IMR-90 (cell line): ENCODE results near the gene LTB4R. TPM values are rescaled to one million over a fixed set of nuclear protein-coding genes. Genes with fewer than 3 reads are reported as not detected.

Experiments used
- ATAC-seq: fragments of 200-7000 bp; cut with Tn5 transposase; 2 replicates; pipeline ENCODE4 v1.9.1; 2020; ENCODE audit warnings: low read depth, mild to moderate bottlenecking, moderate library complexity
- BruUV-seq: library from RNA; stranded (reverse); fragments of 400-500 nt; replicated peaks from 2 replicates; lab custom pipeline; 2021; lab: Mats Ljungman, UMichigan
- CTCF ChIA-PET: fragments of 300-600 bp; formaldehyde crosslinking; extraction: SDS; loops from one replicate; lab custom pipeline; 2021; ENCODE audit warnings: antibody characterized with exemption; lab: Yijun Ruan, JAX
- POLR2A ChIA-PET: fragments of 300-600 bp; sonication (Branson Sonifier 250); formaldehyde crosslinking; loops from one replicate; lab custom pipeline; 2022; ENCODE audit warnings: antibody characterized with exemption; ENCODE audit not compliant: unreplicated experiment; lab: Charles Lee
- DNase-seq: peaks from one replicate; pipeline ENCODE4 v3.0.0; 2013
- H2AFZ ChIP-seq: replicated peaks from 2 replicates; pipeline ENCODE3; 2013; ENCODE audit warnings: low read length, mild to moderate bottlenecking; ENCODE audit not compliant: poor library complexity
- H2AK5ac ChIP-seq: 2 replicates; pipeline ENCODE4 v1.6.1; 2013; ENCODE audit warnings: low read depth, low read length, inconsistent platforms
- H2AK9ac ChIP-seq: replicated peaks from 2 replicates; pipeline ENCODE3; 2013; ENCODE audit warnings: mild to moderate bottlenecking, low read depth, low read length, moderate library complexity; ENCODE audit not compliant: poor library complexity
- H2BK120ac ChIP-seq: 2 replicates; pipeline ENCODE4 v1.6.1; 2013; ENCODE audit warnings: low read depth, low read length, inconsistent platforms
- H2BK15ac ChIP-seq: 3 replicates; pipeline ENCODE4 v1.6.1; 2013; ENCODE audit warnings: low read depth, low read length, inconsistent platforms
- H2BK20ac ChIP-seq: 2 replicates; pipeline ENCODE4 v1.6.1; 2013; ENCODE audit warnings: low read depth, mild to moderate bottlenecking, inconsistent platforms, low read length, moderate library complexity
- H2BK5ac ChIP-seq: 2 replicates; pipeline ENCODE4 v1.6.1; 2013; ENCODE audit warnings: mild to moderate bottlenecking, low read depth, low read length, inconsistent platforms; ENCODE audit not compliant: poor library complexity, severe bottlenecking
- H3K14ac ChIP-seq: replicated peaks from 2 replicates; pipeline ENCODE4 v1.6.1; 2013; ENCODE audit warnings: low read depth, low read length, inconsistent platforms
- H3K18ac ChIP-seq: 2 replicates; pipeline ENCODE4 v1.6.1; 2013; ENCODE audit warnings: low read depth, low read length, control low read depth
- H3K23ac ChIP-seq: 2 replicates; pipeline ENCODE4 v1.6.1; 2013; ENCODE audit warnings: low read depth, low read length, inconsistent platforms
- H3K27ac ChIP-seq: 2 replicates; pipeline ENCODE4 v1.5.1; 2013; ENCODE audit warnings: mild to moderate bottlenecking, control low read depth, low read length; ENCODE audit not compliant: insufficient read depth
- H3K27me3 ChIP-seq: 2 replicates; pipeline ENCODE4 v1.6.1; 2013; ENCODE audit warnings: low read length; ENCODE audit not compliant: control insufficient read depth, insufficient read depth
- H3K36me3 ChIP-seq: 2 replicates; pipeline ENCODE4 v1.6.1; 2013; ENCODE audit warnings: low read length, mixed read lengths; ENCODE audit not compliant: control insufficient read depth, insufficient read depth
- H3K4ac ChIP-seq: 2 replicates; pipeline ENCODE4 v1.6.1; 2013; ENCODE audit warnings: low read depth, low read length, inconsistent platforms
- H3K4me1 ChIP-seq: 2 replicates; pipeline ENCODE4 v1.6.1; 2013; ENCODE audit warnings: low read length, mixed read lengths; ENCODE audit not compliant: control insufficient read depth, insufficient read depth
- H3K4me2 ChIP-seq: 2 replicates; pipeline ENCODE4 v1.6.1; 2013; ENCODE audit warnings: low read depth, mild to moderate bottlenecking, control low read depth, low read length, moderate library complexity
- H3K4me3 ChIP-seq: 2 replicates; pipeline ENCODE4 v1.5.1; 2013; ENCODE audit warnings: low read depth, mild to moderate bottlenecking, control low read depth, low read length, moderate library complexity; ENCODE audit not compliant: insufficient read depth
- H3K56ac ChIP-seq: 2 replicates; pipeline ENCODE4 v1.6.1; 2013; ENCODE audit warnings: low read length, inconsistent platforms; ENCODE audit not compliant: insufficient read depth; ENCODE audit errors: extremely low read depth
- H3K79me1 ChIP-seq, 2 experiments: 2 replicates each; pipeline ENCODE4 v1.6.1; 2013; ENCODE audit warnings: low read length in 2 of 2, inconsistent platforms in 1 of 2, low read depth in 1 of 2
- H3K9ac ChIP-seq: 2 replicates; pipeline ENCODE4 v1.6.1; 2013; ENCODE audit warnings: low read depth, low read length, control low read depth
- H3K9me1 ChIP-seq: 2 replicates; pipeline ENCODE4 v1.6.1; 2013; ENCODE audit warnings: low read length, inconsistent platforms; ENCODE audit not compliant: insufficient read depth
- H3K9me3 ChIP-seq: 2 replicates; pipeline ENCODE4 v1.6.1; 2013; ENCODE audit warnings: low read length; ENCODE audit not compliant: control insufficient read depth, insufficient read depth
- H4K20me1 ChIP-seq: 2 replicates; pipeline ENCODE4 v1.6.1; 2013; ENCODE audit warnings: low read length, inconsistent platforms; ENCODE audit not compliant: insufficient read depth
- H4K5ac ChIP-seq: 2 replicates; pipeline ENCODE4 v1.6.1; 2013; ENCODE audit warnings: mild to moderate bottlenecking, low read depth, low read length, control low read depth
- H4K8ac ChIP-seq, 2 experiments: 2 replicates each; pipeline ENCODE4 v1.6.1; 2013; ENCODE audit warnings: low read depth in 2 of 2, low read length in 2 of 2, control low read depth in 1 of 2, inconsistent platforms in 1 of 2
- H4K91ac ChIP-seq: 2 replicates; pipeline ENCODE4 v1.6.1; 2013; ENCODE audit warnings: low read depth, low read length, inconsistent platforms; ENCODE audit not compliant: insufficient read depth
- BHLHE40 ChIP-seq: fragments of 150-350 bp; IDR thresholded peaks from 2 replicates; pipeline ENCODE4 v1.6.1; 2016; ENCODE audit warnings: mild to moderate bottlenecking, low read depth, low read length
- CEBPB ChIP-seq: IDR thresholded peaks from 2 replicates; pipeline ENCODE4 v1.6.1; 2012; ENCODE audit warnings: low read depth, low read length, improper control_type of control experiment
- CHD1 ChIP-seq: IDR thresholded peaks from 2 replicates; pipeline ENCODE4 v1.6.1; 2012; ENCODE audit warnings: low read depth, low read length, improper control_type of control experiment
- FOS ChIP-seq: fragments of 150-350 bp; IDR thresholded peaks from 2 replicates; pipeline ENCODE4 v1.6.1; 2016; ENCODE audit warnings: low read depth, low read length
- MAFK ChIP-seq: IDR thresholded peaks from 2 replicates; pipeline ENCODE4 v1.6.1; 2012; ENCODE audit warnings: low read depth, low read length, improper control_type of control experiment
- MAZ ChIP-seq: IDR thresholded peaks from 2 replicates; pipeline ENCODE4 v1.6.1; 2012; ENCODE audit warnings: low read depth, mild to moderate bottlenecking, low read length, improper control_type of control experiment, moderate library complexity, borderline replicate concordance
- NFE2L2 ChIP-seq: fragments of 150-350 bp; IDR thresholded peaks from 2 replicates; pipeline ENCODE4 v1.6.1; 2016; ENCODE audit warnings: low read depth, mild to moderate bottlenecking, low read length
- POLR2A ChIP-seq: IDR thresholded peaks from 2 replicates; pipeline ENCODE4 v1.6.1; 2012; ENCODE audit warnings: mild to moderate bottlenecking, low read depth, low read length
- RCOR1 ChIP-seq: IDR thresholded peaks from 2 replicates; pipeline ENCODE4 v1.6.1; 2012; ENCODE audit warnings: mild to moderate bottlenecking, low read length, improper control_type of control experiment; ENCODE audit not compliant: insufficient replicate concordance
- RFX5 ChIP-seq: IDR thresholded peaks from 2 replicates; pipeline ENCODE4 v1.8.0; 2012; ENCODE audit warnings: low read depth, mild to moderate bottlenecking, low read length, moderate library complexity
- SMC3 ChIP-seq: fragments of 150-350 bp; IDR thresholded peaks from 2 replicates; pipeline ENCODE4 v1.6.1; 2016; ENCODE audit warnings: low read depth, mild to moderate bottlenecking, antibody characterized with exemption, low read length, moderate library complexity
- USF2 ChIP-seq: fragments of 150-350 bp; IDR thresholded peaks from 2 replicates; pipeline ENCODE4 v1.6.1; 2017; ENCODE audit warnings: mild to moderate bottlenecking, antibody characterized with exemption, low read length, low read depth
- WGBS, 2 experiments: methylation state at CpG; one replicate each; pipeline versions ENCODE4 v1.1.5 to v1.1.7; 2013; ENCODE audit warnings: missing lambda C conversion rate in 2 of 2; ENCODE audit not compliant: insufficient read length in 1 of 2; ENCODE audit errors: extremely low coverage in 2 of 2; 5-methylcytosine and 5-hydroxymethylcytosine counted together
- dilution Hi-C: fragments of 300-500 bp; cut with HindIII; formaldehyde crosslinking; loops from one replicate; pipeline ENCODE4 v1.14.3; 2018; ENCODE audit warnings: low sequenced_read_pairs; ENCODE audit not compliant: unreplicated experiment
- in situ Hi-C: fragments of 300-500 bp; cut with MboI; formaldehyde crosslinking; loops from 3 replicates; pipeline ENCODE4 v1.14.3; 2019; ENCODE audit warnings: low sequenced_read_pairs, inconsistent platforms, mixed read lengths
- intact Hi-C: fragments of 100-400 bp; cut with micrococcal nuclease; formaldehyde crosslinking; loops from 2 replicates; pipeline ENCODE4 v1.10.0; 2022
- polyA plus RNA-seq, 3 experiments: library from polyadenylated mRNA; depleted of rRNA; stranded (reverse); fragments of >200 nt; gene quantifications; 2 replicates each; pipeline ENCODE4 v1.2.3, GENCODE V29; 2012; ENCODE audit warnings: low replicate concordance in 1 of 3
- total RNA-seq: library from RNA; depleted of rRNA; stranded (reverse); fragments of >200 nt; gene quantifications from 2 replicates; pipeline ENCODE4 v1.2.3, GENCODE V29; 2012
- TF ChIP-seq, protein P1 (sequence below): fragments of 150-350 bp; IDR thresholded peaks from 2 replicates; pipeline ENCODE4 v1.6.1; 2016; ENCODE audit warnings: low read depth, mild to moderate bottlenecking, low read length, moderate library complexity, borderline replicate concordance
- TF ChIP-seq, protein P2 (sequence below): conservative IDR thresholded peaks from 2 replicates; pipeline ENCODE4 v1.5.1; 2012; ENCODE audit warnings: mild to moderate bottlenecking, low read depth, low read length, improper control_type of control experiment

LTB4R gene
- total and polyA plus RNA-seq, 2 of the 4 experiments (the other 2 are of a cell fraction), result 0.18 to 2.3 TPM

DNA sequence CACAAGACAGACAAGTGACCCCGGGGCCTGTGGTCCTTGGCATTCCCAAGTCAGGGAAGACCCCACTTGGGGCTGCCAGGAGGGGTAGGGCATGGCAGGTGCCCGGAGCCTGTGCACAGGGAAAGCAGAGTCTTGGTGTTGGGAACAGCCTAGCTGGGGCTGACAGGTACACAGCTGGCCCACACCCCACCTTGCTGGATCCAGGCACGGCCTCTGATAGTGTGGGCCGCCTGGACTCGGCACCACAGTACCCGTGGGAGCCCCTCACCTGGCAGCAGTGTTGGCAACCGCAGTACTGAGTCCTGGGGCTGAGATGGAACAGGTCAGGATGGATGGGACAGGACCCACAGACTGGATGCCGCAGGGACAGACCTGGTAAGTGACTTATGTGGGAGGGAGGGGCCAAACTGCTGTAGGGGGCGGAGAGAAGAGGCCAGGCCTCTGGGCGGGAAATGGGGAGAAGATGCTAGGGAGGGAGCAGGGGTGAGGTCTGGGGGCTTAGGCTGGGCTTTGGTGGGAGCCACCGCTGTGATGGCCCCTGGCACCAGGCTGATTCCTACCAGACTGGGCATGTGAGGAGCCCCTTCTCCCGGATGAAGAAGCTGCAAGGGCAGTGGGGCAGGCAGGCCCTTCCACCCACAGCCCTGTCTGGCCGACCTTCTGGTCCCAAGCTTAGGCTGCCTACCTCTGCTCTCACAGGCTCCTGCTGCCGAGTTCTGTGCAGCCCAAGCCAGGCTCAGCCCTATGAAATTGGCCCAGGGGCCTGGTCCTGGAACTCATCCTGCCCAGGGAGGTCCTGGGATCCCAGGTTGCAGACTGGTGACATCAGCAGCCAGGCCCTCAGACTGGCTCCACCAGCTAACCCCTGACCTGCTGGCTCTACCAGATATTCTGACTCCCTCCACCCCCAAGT lies 48.2 kb upstream of the LTB4R start, which contains the start of gene TGM1:
TSS of gene TGM1 (minus strand) at position 357 of the 913 bp plus-strand sequence. CDS start 825 bp downstream, outside the sequence.
- ATAC-seq, result no peak
- TF ChIP-seq POLR2A (no peak), SMC3 (no peak), RFX5 (no peak), USF2 (no peak), NFE2L2 (no peak), BHLHE40 (no peak), CEBPB (no peak), RCOR1 (no peak), FOS (no peak), CHD1 (no peak), MAZ (no peak), MAFK (no peak)
- TF ChIP-seq, protein P1, sequence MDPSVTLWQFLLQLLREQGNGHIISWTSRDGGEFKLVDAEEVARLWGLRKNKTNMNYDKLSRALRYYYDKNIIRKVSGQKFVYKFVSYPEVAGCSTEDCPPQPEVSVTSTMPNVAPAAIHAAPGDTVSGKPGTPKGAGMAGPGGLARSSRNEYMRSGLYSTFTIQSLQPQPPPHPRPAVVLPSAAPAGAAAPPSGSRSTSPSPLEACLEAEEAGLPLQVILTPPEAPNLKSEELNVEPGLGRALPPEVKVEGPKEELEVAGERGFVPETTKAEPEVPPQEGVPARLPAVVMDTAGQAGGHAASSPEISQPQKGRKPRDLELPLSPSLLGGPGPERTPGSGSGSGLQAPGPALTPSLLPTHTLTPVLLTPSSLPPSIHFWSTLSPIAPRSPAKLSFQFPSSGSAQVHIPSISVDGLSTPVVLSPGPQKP, result no peak
- TF ChIP-seq, protein P2, sequence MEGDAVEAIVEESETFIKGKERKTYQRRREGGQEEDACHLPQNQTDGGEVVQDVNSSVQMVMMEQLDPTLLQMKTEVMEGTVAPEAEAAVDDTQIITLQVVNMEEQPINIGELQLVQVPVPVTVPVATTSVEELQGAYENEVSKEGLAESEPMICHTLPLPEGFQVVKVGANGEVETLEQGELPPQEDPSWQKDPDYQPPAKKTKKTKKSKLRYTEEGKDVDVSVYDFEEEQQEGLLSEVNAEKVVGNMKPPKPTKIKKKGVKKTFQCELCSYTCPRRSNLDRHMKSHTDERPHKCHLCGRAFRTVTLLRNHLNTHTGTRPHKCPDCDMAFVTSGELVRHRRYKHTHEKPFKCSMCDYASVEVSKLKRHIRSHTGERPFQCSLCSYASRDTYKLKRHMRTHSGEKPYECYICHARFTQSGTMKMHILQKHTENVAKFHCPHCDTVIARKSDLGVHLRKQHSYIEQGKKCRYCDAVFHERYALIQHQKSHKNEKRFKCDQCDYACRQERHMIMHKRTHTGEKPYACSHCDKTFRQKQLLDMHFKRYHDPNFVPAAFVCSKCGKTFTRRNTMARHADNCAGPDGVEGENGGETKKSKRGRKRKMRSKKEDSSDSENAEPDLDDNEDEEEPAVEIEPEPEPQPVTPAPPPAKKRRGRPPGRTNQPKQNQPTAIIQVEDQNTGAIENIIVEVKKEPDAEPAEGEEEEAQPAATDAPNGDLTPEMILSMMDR, result no peak

More for the DNA sequence above, 48.2 kb upstream of the LTB4R start, which contains the start of gene TGM1:
- Histone ChIP-seq H4K5ac (no peak within 1 kb of the TSS), H3K23ac (no peak within 1 kb of the TSS), H3K4me1 (peaks cover 8% of the 10 kb centered on the region), H3K18ac (no peak within 1 kb of the TSS), H3K79me1 (peaks cover 0 to 2% of the 10 kb centered on the region in 2 experiments; a peak in 1 of 4 replicates), H3K36me3 (peaks cover 21% of the 10 kb centered on the region), H2BK20ac (no peak within 1 kb of the TSS), H3K4me3 (no peak within 1 kb of the TSS), H3K4me2 (no peak within 1 kb of the TSS), H3K27ac (no peak within 1 kb of the TSS), H4K8ac (no peak within 1 kb of the TSS), H2AK9ac (peak within 1 kb of the TSS; percentile 55), H2BK15ac (no peak within 1 kb of the TSS), H3K56ac (no peak within 1 kb of the TSS), H3K27me3 (no peaks in the 10 kb centered on the region), H3K4ac (no peak within 1 kb of the TSS), H3K9me3 (no peaks in the 10 kb centered on the region), H2BK120ac (no peak within 1 kb of the TSS), H4K20me1 (no peaks in the 10 kb centered on the region), H3K14ac (no peak within 1 kb of the TSS), H2AFZ (peak within 1 kb of the TSS; percentile 17), H3K9ac (no peak within 1 kb of the TSS), H2BK5ac (no peak within 1 kb of the TSS), H2AK5ac (no peak within 1 kb of the TSS), H4K91ac (no peak within 1 kb of the TSS), H3K9me1 (peaks cover 16% of the 10 kb centered on the region; the same call in 1 of the 2 replicates)
- DNase-seq, result no peak
- no TSS peak for BruUV-seq
- 81% methylated on average over 8 of the region's 14 CpGs; no CpG with 5 or more reads in 1 of the 2 experiments for WGBS, 2 experiments
- POLR2A ChIA-PET, result no interaction called here
- dilution Hi-C loops, result no loop called here
- intact Hi-C loops, result no loop called here
- CTCF ChIA-PET, result interaction anchor here (1.5 kb wide), 1 partner anchor 8 kb away, joined by 3 read pairs; no protein-coding TSS in a partner anchor
- in situ Hi-C loops, result no loop called here
